Natural killer cell treated with Interleukin-12 subunit alpha and Interleukin-12 subunit beta and Interleukin-15 and Interleukin-18, amount 100 ng/mL, for 72 hours (primary cell): Measurements from ENCODE around the gene SCFD1. TPM values are rescaled to one million over a fixed set of nuclear protein-coding genes. Genes with fewer than 3 reads are reported as not detected.
"Not testable (repeated sequence)": the region's sequence is repeated elsewhere in the genome, so short reads cannot be mapped to it uniquely, and the experiment has no call there.

ENCODE experiments used
- ATAC-seq, 2 donors: fragments of 150-1000 bp; cut with Tn5 transposase in 1 of 2; sonication (Bioruptor Pico), chemical (Tn5 transposase) in 1 of 2; 2 replicates each; pipeline ENCODE4 v1.10.0; 2021
- DNase-seq: peaks from one replicate; pipeline ENCODE4 v3.0.0; 2022; ENCODE audit warnings: low spot score
- H3K27ac Mint-ChIP-seq, 2 donors: 1 replicate in 1 of 2; 2 replicates in 1 of 2; pipeline ENCODE4 v1.8.0; 2022; ENCODE audit warnings: mixed read lengths in 2 of 2, mild to moderate bottlenecking in 1 of 2, moderate library complexity in 1 of 2
- H3K27me3 Mint-ChIP-seq, 2 donors: 1 replicate in 1 of 2; 2 replicates in 1 of 2; pipeline ENCODE4 v1.8.0; 2022; ENCODE audit warnings: mixed read lengths in 2 of 2
- H3K36me3 Mint-ChIP-seq: one replicate; pipeline ENCODE4 v1.8.0; 2022; ENCODE audit warnings: mixed read lengths
- H3K4me1 Mint-ChIP-seq, 2 donors: 1 replicate in 1 of 2; 2 replicates in 1 of 2; pipeline ENCODE4 v1.8.0; 2022; ENCODE audit warnings: low read depth in 2 of 2, mixed read lengths in 2 of 2, mild to moderate bottlenecking in 1 of 2
- H3K4me3 Mint-ChIP-seq: one replicate; pipeline ENCODE4 v1.8.0; 2022; ENCODE audit warnings: mixed read lengths
- H3K9me3 Mint-ChIP-seq: 2 replicates; pipeline ENCODE4 v1.8.0; 2022; ENCODE audit warnings: mixed read lengths
- total RNA-seq, 2 donors: library from RNA; stranded (reverse); gene quantifications; one replicate each; pipeline ENCODE4 v1.2.3, GENCODE V29; 2022

Gene SCFD1
- total RNA-seq, 2 donors from 2014 or later: 75.9 to 79.4 TPM

- Mint-ChIP-seq H3K27ac (no peak overlapping the region), H3K4me1 (peaks cover 27 to 33% of the 10 kb centered on the region in 2 donors), H3K9me3 (no peaks in the 10 kb centered on the region)
Observed at GRCh38 chr14:30625533-30625932, 3.4 kb downstream of the SCFD1 start.

GRCh38 chr14:30629432-30629831 is 7.3 kb downstream of the SCFD1 start:
- not testable (repeated sequence) for H3K27ac Mint-ChIP-seq, DNase-seq, ATAC-seq, H3K27me3 Mint-ChIP-seq, H3K9me3 Mint-ChIP-seq, H3K4me3 Mint-ChIP-seq
- Mint-ChIP-seq H3K4me1 (peaks cover 13 to 21% of the 10 kb centered on the region in 2 donors), H3K36me3 (peaks cover 11% of the 10 kb centered on the region)

More at GRCh38 chr14:30625533-30625932, 3.4 kb downstream of the SCFD1 start:
- Mint-ChIP-seq H3K36me3 (peaks cover 15% of the 10 kb centered on the region), H3K27me3 (no peaks in the 10 kb centered on the region), H3K4me3 (no peak overlapping the region)
- no peak for DNase-seq
- no peak for ATAC-seq

GRCh38 chr14:30630248-30630647 is 8.1 kb downstream of the SCFD1 start:
- no peak for DNase-seq
- Mint-ChIP-seq H3K27me3 (no peaks in the 10 kb centered on the region), H3K36me3 (peaks cover 6% of the 10 kb centered on the region), H3K4me1 (peaks cover 9 to 14% of the 10 kb centered on the region in 2 donors), H3K9me3 (no peaks in the 10 kb centered on the region), H3K4me3 (no peak overlapping the region), H3K27ac (no peak overlapping the region)
- no peak for ATAC-seq

- no peak for ATAC-seq
- no peak for DNase-seq
- Mint-ChIP-seq H3K36me3 (peaks cover 24% of the 10 kb centered on the region), H3K4me1 (peaks cover 7 to 24% of the 10 kb centered on the region in 2 donors), H3K4me3 (no peak overlapping the region), H3K27me3 (no peaks in the 10 kb centered on the region), H3K27ac (no peak overlapping the region), H3K9me3 (no peaks in the 10 kb centered on the region)
Observed at GRCh38 chr14:30632730-30633129, 10.6 kb downstream of the SCFD1 start.

GRCh38 chr14:30638926-30639325 is 16.8 kb downstream of the SCFD1 start:
- H3K36me3 Mint-ChIP-seq: peaks cover 28% of the 10 kb centered on the region
- no peaks in the 10 kb centered on the region for H3K27me3 Mint-ChIP-seq
- no peak overlapping the region for H3K4me3 Mint-ChIP-seq
- H3K27ac Mint-ChIP-seq: no peak overlapping the region
- peaks cover 3 to 18% of the 10 kb centered on the region in 2 donors for H3K4me1 Mint-ChIP-seq
- no peak for ATAC-seq
- no peaks in the 10 kb centered on the region for H3K9me3 Mint-ChIP-seq
- no peak for DNase-seq

GRCh38 chr14:30641207-30641606 is 19.1 kb downstream of the SCFD1 start:
- H3K36me3 Mint-ChIP-seq: peaks cover 45% of the 10 kb centered on the region
- DNase-seq (no peak), ATAC-seq (no peak)
- H3K27ac Mint-ChIP-seq: no peak overlapping the region
- H3K9me3 Mint-ChIP-seq: peaks cover 4% of the 10 kb centered on the region
- H3K4me1 Mint-ChIP-seq: peaks cover 10 to 26% of the 10 kb centered on the region in 2 donors
- no peaks in the 10 kb centered on the region for H3K27me3 Mint-ChIP-seq
- H3K4me3 Mint-ChIP-seq: no peak overlapping the region

GRCh38 chr14:30644462-30644861 is 22.3 kb downstream of the SCFD1 start:
- H3K4me1 Mint-ChIP-seq: peaks cover 11 to 16% of the 10 kb centered on the region in 2 donors
- not testable (repeated sequence) for H3K4me3 Mint-ChIP-seq

GRCh38 chr14:30645600-30645999 is 23.5 kb downstream of the SCFD1 start:
- DNase-seq: no peak
- Mint-ChIP-seq H3K4me1 (peaks cover 8 to 16% of the 10 kb centered on the region in 2 donors), H3K27me3 (no peaks in the 10 kb centered on the region), H3K9me3 (peaks cover 4% of the 10 kb centered on the region), H3K36me3 (peaks cover 39% of the 10 kb centered on the region), H3K27ac (no peak overlapping the region), H3K4me3 (no peak overlapping the region)
- no peak for ATAC-seq

More at GRCh38 chr14:30644462-30644861, 22.3 kb downstream of the SCFD1 start:
- ATAC-seq, H3K9me3 Mint-ChIP-seq, H3K27ac Mint-ChIP-seq, DNase-seq, H3K27me3 Mint-ChIP-seq: not testable (repeated sequence)
- peaks cover 36% of the 10 kb centered on the region for H3K36me3 Mint-ChIP-seq

- DNase-seq: no peak
- Mint-ChIP-seq H3K27me3 (no peaks in the 10 kb centered on the region), H3K4me3 (no peak overlapping the region), H3K9me3 (peaks cover 4% of the 10 kb centered on the region), H3K36me3 (peaks cover 44% of the 10 kb centered on the region), H3K4me1 (peaks cover 8 to 16% of the 10 kb centered on the region in 2 donors), H3K27ac (no peak overlapping the region)
- ATAC-seq: no peak
Observed at GRCh38 chr14:30648471-30648870, 26.4 kb downstream of the SCFD1 start.

- Mint-ChIP-seq H3K27ac (no peak overlapping the region), H3K36me3 (peaks cover 11% of the 10 kb centered on the region), H3K9me3 (no peaks in the 10 kb centered on the region), H3K4me3 (no peak overlapping the region), H3K27me3 (no peaks in the 10 kb centered on the region), H3K4me1 (no peaks in the 10 kb centered on the region)
- no peak for DNase-seq
- peak in 1 of 2 donors; percentile 54 for ATAC-seq
Observed at GRCh38 chr14:30651937-30652336, 29.8 kb downstream of the SCFD1 start.

GRCh38 chr14:30655124-30655523 is 33.0 kb downstream of the SCFD1 start:
- Mint-ChIP-seq H3K9me3 (no peaks in the 10 kb centered on the region), H3K4me3 (no peak overlapping the region), H3K27ac (no peak overlapping the region), H3K36me3 (peaks cover 10% of the 10 kb centered on the region), H3K4me1 (no peaks in the 10 kb centered on the region), H3K27me3 (no peaks in the 10 kb centered on the region)
- ATAC-seq (no peak), DNase-seq (no peak)

- peaks cover 9% of the 10 kb centered on the region for H3K36me3 Mint-ChIP-seq
- no peak overlapping the region for H3K27ac Mint-ChIP-seq
- DNase-seq (no peak), ATAC-seq (no peak)
- H3K4me1 Mint-ChIP-seq: no peaks in the 10 kb centered on the region
- no peak overlapping the region for H3K4me3 Mint-ChIP-seq
- no peaks in the 10 kb centered on the region for H3K27me3 Mint-ChIP-seq
- no peaks in the 10 kb centered on the region for H3K9me3 Mint-ChIP-seq
Observed at GRCh38 chr14:30655658-30656057, 33.5 kb downstream of the SCFD1 start.

GRCh38 chr14:30656190-30656632 is 34.1 kb downstream of the SCFD1 start:
- peaks cover 9% of the 10 kb centered on the region for H3K36me3 Mint-ChIP-seq
- no peak overlapping the region for H3K27ac Mint-ChIP-seq
- no peak overlapping the region for H3K4me3 Mint-ChIP-seq
- H3K9me3 Mint-ChIP-seq: no peaks in the 10 kb centered on the region
- no peaks in the 10 kb centered on the region for H3K4me1 Mint-ChIP-seq
- no peak for DNase-seq
- ATAC-seq: no peak
- H3K27me3 Mint-ChIP-seq: no peaks in the 10 kb centered on the region

GRCh38 chr14:30657050-30657449 is 34.9 kb downstream of the SCFD1 start:
- no peak overlapping the region for H3K4me3 Mint-ChIP-seq
- no peaks in the 10 kb centered on the region for H3K27me3 Mint-ChIP-seq
- H3K9me3 Mint-ChIP-seq: no peaks in the 10 kb centered on the region
- ATAC-seq: no peak
- peaks cover 5% of the 10 kb centered on the region for H3K36me3 Mint-ChIP-seq
- no peak overlapping the region for H3K27ac Mint-ChIP-seq
- DNase-seq: no peak
- H3K4me1 Mint-ChIP-seq: no peaks in the 10 kb centered on the region

GRCh38 chr14:30657606-30658163 is 35.6 kb downstream of the SCFD1 start:
- H3K36me3 Mint-ChIP-seq: peaks cover 12% of the 10 kb centered on the region
- H3K27ac Mint-ChIP-seq: no peak overlapping the region
- no peaks in the 10 kb centered on the region for H3K9me3 Mint-ChIP-seq
- no peak for DNase-seq
- peaks cover 0 to 6% of the 10 kb centered on the region in 2 donors for H3K4me1 Mint-ChIP-seq
- ATAC-seq: no peak
- H3K4me3 Mint-ChIP-seq: no peak overlapping the region
- H3K27me3 Mint-ChIP-seq: no peaks in the 10 kb centered on the region
